K562 (cell line): ENCODE data around the gene LYRM1. TPM values are rescaled to one million over a fixed set of nuclear protein-coding genes. Genes with fewer than 3 reads are reported as not detected.

ENCODE experiments used
- ATAC-seq: fragments of 200-7000 bp; cut with Tn5 transposase; 3 replicates; pipeline ENCODE4 v1.9.1; 2020; ENCODE audit warnings: moderate library complexity
- BruUV-seq: library from RNA; stranded (reverse); fragments of 400-500 nt; replicated peaks from 2 replicates; lab custom pipeline; 2021; lab: Mats Ljungman, UMichigan
- CTCF ChIA-PET: fragments of 300-600 bp; formaldehyde crosslinking; extraction: SDS; loops from one replicate; lab custom pipeline; 2021; ENCODE audit warnings: low intra/inter-chr PET ratio; lab: Yijun Ruan, JAX
- POLR2A ChIA-PET: fragments of 300-600, 350-650 bp; sonication (Branson Sonifier 250); formaldehyde crosslinking; extraction: SDS; loops from one replicate; lab custom pipeline; 2021; ENCODE audit warnings: antibody characterized with exemption, inconsistent platforms; lab: Yijun Ruan, JAX
- DNase-seq, 4 experiments: peaks; one replicate each; pipeline versions ENCODE4 v3.0.0 to v3.0.0-alpha.2; 2011 to 2018; ENCODE audit warnings: low spot score in 3 of 4, mixed read lengths in 3 of 4; ENCODE audit errors: extremely low read depth in 1 of 4
- FAIRE-seq: peaks from 2 replicates; lab custom pipeline; 2011; peaks lifted over from hg19 to GRCh38; lab: Jason Lieb, UNC
- H2AFZ ChIP-seq: 2 replicates; pipeline ENCODE4 v1.6.0; 2011; ENCODE audit warnings: low read depth, low read length, control low read depth, inconsistent platforms
- H3K27ac ChIP-seq: fragments of 200-600 bp; 3 replicates; pipeline ENCODE4 v1.8.0; 2011; ENCODE audit warnings: low read depth, mild to moderate bottlenecking, control low read depth, inconsistent platforms, low read length, moderate library complexity, mixed read lengths; ENCODE audit errors: extremely low read depth
- H3K27me3 ChIP-seq, 2 experiments: fragments of 300-600 bp in 1 of 2; 2 replicates in 1 of 2; 3 replicates in 1 of 2; pipeline versions ENCODE4 v1.6.0 to v1.8.0; 2011; ENCODE audit warnings: inconsistent platforms in 2 of 2, low read length in 2 of 2, mild to moderate bottlenecking in 1 of 2, mixed read lengths in 1 of 2, moderate library complexity in 1 of 2; ENCODE audit not compliant: control insufficient read depth in 2 of 2, insufficient read depth in 2 of 2
- H3K36me3 ChIP-seq: fragments of 300-600 bp; 3 replicates; pipeline ENCODE4 v1.8.0; 2011; ENCODE audit warnings: mild to moderate bottlenecking, low read length, inconsistent platforms; ENCODE audit not compliant: control insufficient read depth, insufficient read depth
- H3K4me1 ChIP-seq, 2 experiments: fragments of 200-600 bp in 1 of 2; replicated peaks in 1 of 2; 2 replicates in 1 of 2; 3 replicates in 1 of 2; pipeline versions ENCODE4 v1.5.1 to v1.8.0; 2011; ENCODE audit warnings: inconsistent platforms in 2 of 2, low read length in 2 of 2, mild to moderate bottlenecking in 1 of 2, mixed read lengths in 1 of 2, moderate library complexity in 1 of 2; ENCODE audit not compliant: control insufficient read depth in 2 of 2, insufficient read depth in 2 of 2
- H3K4me2 ChIP-seq: 2 replicates; pipeline ENCODE4 v1.6.1; 2011; ENCODE audit warnings: low read length, control low read depth, inconsistent platforms, mixed read lengths; ENCODE audit not compliant: insufficient read depth
- H3K4me3 ChIP-seq: fragments of 200-600 bp; sonication (generic), shearing (Covaris generic); 2 replicates; pipeline ENCODE4 v1.5.1; 2016; ENCODE audit warnings: control low read depth, inconsistent platforms
- H3K79me2 ChIP-seq: fragments of 200-600 bp; 3 replicates; pipeline ENCODE4 v1.8.0; 2011; ENCODE audit warnings: low read length, inconsistent platforms; ENCODE audit not compliant: control insufficient read depth, insufficient read depth
- H3K9ac ChIP-seq, 2 experiments: 2 replicates each; pipeline versions ENCODE4 v1.6.0 to v1.6.1; 2011; ENCODE audit warnings: low read depth in 2 of 2, low read length in 2 of 2, control low read depth in 1 of 2, inconsistent platforms in 1 of 2, mild to moderate bottlenecking in 1 of 2, mixed read lengths in 1 of 2; ENCODE audit not compliant: insufficient read depth in 1 of 2
- H3K9me1 ChIP-seq: one replicate; pipeline ENCODE4 v1.6.0; 2011; ENCODE audit warnings: inconsistent platforms, mild to moderate bottlenecking, low read length, moderate library complexity; ENCODE audit not compliant: control insufficient read depth, insufficient read depth
- H3K9me3 ChIP-seq: replicated peaks from 2 replicates; pipeline ENCODE4 v1.5.1; 2011; ENCODE audit warnings: low read depth, low read length, inconsistent platforms; ENCODE audit not compliant: control insufficient read depth, insufficient read depth
- H4K20me1 ChIP-seq: replicated peaks from 2 replicates; pipeline ENCODE4 v1.6.1; 2011; ENCODE audit warnings: low read length, inconsistent platforms, mixed read lengths; ENCODE audit not compliant: control insufficient read depth, insufficient read depth
- CREBBP ChIP-seq: IDR thresholded peaks from one replicate; pipeline ENCODE4 v1.6.1; 2012; ENCODE audit warnings: low read depth, mild to moderate bottlenecking, control low read depth, inconsistent platforms, low read length
- CXXC5 ChIP-seq: fragments of 250-450 bp; sonication (Bioruptor Pico); IDR thresholded peaks from 2 replicates; pipeline ENCODE4 v1.8.0; 2022; ENCODE audit warnings: inconsistent platforms, mild to moderate bottlenecking, moderate library complexity
- FOXA1 ChIP-seq: fragments of 450-650 bp; IDR thresholded peaks from 2 replicates; pipeline ENCODE4 v1.6.1; 2016; ENCODE audit warnings: mild to moderate bottlenecking, borderline replicate concordance
- JUND ChIP-seq, 2 experiments: IDR thresholded peaks; 2 replicates in 1 of 2; 3 replicates in 1 of 2; pipeline ENCODE4 v1.6.1; 2011; ENCODE audit warnings: borderline replicate concordance in 2 of 2, low read depth in 2 of 2, low read length in 2 of 2, improper control_type of control experiment in 1 of 2, missing biosample characterization in 1 of 2, missing genetic modification characterization in 1 of 2, missing genetic modification reagents in 1 of 2
- L3MBTL2 ChIP-seq: fragments of 450-650 bp; IDR thresholded peaks from 2 replicates; pipeline ENCODE4 v1.6.1; 2016; ENCODE audit warnings: mild to moderate bottlenecking, moderate library complexity
- MAFK ChIP-seq: IDR thresholded peaks from 2 replicates; pipeline ENCODE4 v1.6.1; 2011; ENCODE audit warnings: low read length, improper control_type of control experiment
- PYGO2 ChIP-seq: fragments of 450-650 bp; IDR thresholded peaks from 2 replicates; pipeline ENCODE4 v1.6.1; 2016; ENCODE audit warnings: mild to moderate bottlenecking, missing genetic modification characterization, moderate library complexity, missing compliant biosample characterization
- SMARCA5 ChIP-seq: fragments of 450-650 bp; IDR thresholded peaks from 2 replicates; pipeline ENCODE4 v1.6.1; 2016
- TCFL5 ChIP-seq: fragments of 250-450 bp; sonication (Bioruptor Pico); conservative IDR thresholded peaks from 2 replicates; pipeline ENCODE4 v1.6.1; 2021; ENCODE audit warnings: mild to moderate bottlenecking, moderate library complexity, matching md5 sums
- TFE3 ChIP-seq: fragments of 450-650 bp; formaldehyde crosslinking; IDR thresholded peaks from 2 replicates; pipeline ENCODE4 v1.4.0; 2020; ENCODE audit warnings: mild to moderate bottlenecking, mixed read lengths
- ZFP36 ChIP-seq: fragments of 150-350 bp; IDR thresholded peaks from 2 replicates; pipeline ENCODE4 v1.6.1; 2018; ENCODE audit warnings: low read length, low read depth; ENCODE audit not compliant: partially characterized antibody
- ZNF175 ChIP-seq: fragments of 200-800 bp; sonication (Bioruptor generic); IDR thresholded peaks from 2 replicates; pipeline ENCODE4 v1.6.1; 2016; ENCODE audit warnings: low read depth, mild to moderate bottlenecking, missing genetic modification characterization, missing compliant biosample characterization
- ZNF263 ChIP-seq: sonication (generic); formaldehyde crosslinking; IDR thresholded peaks from 2 replicates; pipeline ENCODE4 v1.8.0; 2022; ENCODE audit warnings: mild to moderate bottlenecking, missing genetic modification reagents, borderline replicate concordance
- WGBS: fragments of 100-300 bp; shearing (Covaris generic); methylation state at CpG from one replicate; pipeline ENCODE4 v1.1.6; 2016; ENCODE audit warnings: low coverage, mixed read lengths; ENCODE audit not compliant: insufficient coverage; ENCODE audit errors: missing lambda C conversion rate; 5-methylcytosine and 5-hydroxymethylcytosine counted together
- in situ Hi-C: fragments of 300-500 bp; cut with MboI; formaldehyde crosslinking; loops from 4 replicates; pipeline ENCODE4 v1.15.0; 2018; ENCODE audit warnings: inconsistent platforms, mixed read lengths
- intact Hi-C: fragments of 100-400 bp; cut with micrococcal nuclease; formaldehyde crosslinking; loops from 2 replicates; pipeline ENCODE4 v1.14.2; 2022
- polyA plus RNA-seq, 8 experiments: library from polyadenylated mRNA; depleted of rRNA in 4 of 8; stranded (reverse) in 5 of 8; unstranded in 3 of 8; fragments of >200 nt; fragmentation: Nextera tagmentation in 2 of 8; fragmentation: Illumina TruSeq in 1 of 8; extraction: Ambion mirVana in 2 of 8; extraction: Trizol in 1 of 8; gene quantifications; 2 replicates each; pipeline versions ENCODE4 v1.2.1 to v1.2.3, GENCODE V29; 2011 to 2014; ENCODE audit warnings: inconsistent platforms in 1 of 8, missing spikeins in 1 of 8
- total RNA-seq, 7 experiments: library from RNA; depleted of rRNA in 6 of 7; stranded (reverse); fragments of >200 nt in 6 of 7; fragmentation: Illumina TruSeq in 2 of 7; extraction: Trizol in 2 of 7; gene quantifications; 2 replicates each; pipeline versions ENCODE4 v1.2.1 to v1.2.3, GENCODE V29; 2011 to 2021; ENCODE audit warnings: low replicate concordance in 1 of 7

LYRM1 gene
- total and polyA plus RNA-seq, 9 of the 15 experiments (the other 6 are each of a cell fraction or from before 2014, with no cell fraction given), result 17.5 to 44.1 (median 32.7) TPM

DNA sequence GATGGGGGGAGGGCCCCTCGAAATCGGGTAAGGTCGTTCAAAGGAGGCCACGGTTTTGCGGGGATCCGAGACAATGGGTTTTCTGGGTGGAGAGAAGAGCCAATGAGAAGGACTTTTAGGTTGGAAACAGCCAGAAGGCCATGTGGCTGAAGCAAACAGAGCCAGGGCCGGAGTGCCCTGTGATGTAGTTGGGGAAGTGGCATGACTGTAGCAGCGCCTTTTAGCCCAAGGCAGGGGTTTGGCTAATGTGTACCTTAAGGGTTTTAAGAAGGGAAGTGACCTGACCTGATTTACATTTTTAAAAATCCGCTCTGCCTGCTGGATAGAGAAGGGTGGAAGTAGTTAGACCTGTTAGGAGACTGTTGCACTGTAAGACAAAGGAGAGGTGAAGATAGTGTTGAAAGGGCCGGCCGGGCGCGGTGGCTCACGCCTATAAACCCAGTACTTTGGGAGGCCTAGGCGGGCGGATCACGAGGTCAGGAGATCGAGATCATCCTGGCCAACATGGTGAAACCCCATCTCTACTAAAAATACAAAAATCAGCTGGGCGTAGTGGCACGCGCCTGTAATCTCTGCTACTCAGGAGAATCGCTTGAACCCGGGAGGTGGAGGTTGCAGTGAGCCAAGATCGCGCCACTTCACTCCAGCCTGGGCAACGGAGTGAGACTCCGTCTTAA, 1.0 kb downstream of the LYRM1 start:
- Histone ChIP-seq H3K9ac (peak overlapping the region; percentile 92 to 94), H3K27ac (peak overlapping the region; percentile 92), H3K36me3 (peaks cover 9% of the 10 kb centered on the region; the same call in 1 of the 3 replicates), H3K4me1 (peaks cover 32 to 50% of the 10 kb centered on the region in 2 experiments), H3K4me2 (peak overlapping the region; percentile 91), H3K27me3 (no peaks in the 10 kb centered on the region), H3K79me2 (peaks cover 41% of the 10 kb centered on the region), H3K9me3 (no peaks in the 10 kb centered on the region), H4K20me1 (no peaks in the 10 kb centered on the region), H3K4me3 (peak overlapping the region; percentile 85), H3K9me1 (no peaks in the 10 kb centered on the region), H2AFZ (peak overlapping the region; percentile 92)
- WGBS, result 10% methylated on average over 24 of the region's 27 CpGs
- ATAC-seq, result peak; percentile 10; the same call in 2 of the 3 replicates
- ChIA-PET CTCF (no interaction called here), POLR2A (interaction anchor here (0.7 to 2.0 kb wide), 8 partner anchors 10 to 66 kb away, joined by 3 to 12 read pairs (median 4); no protein-coding TSS in a partner anchor)
- intact Hi-C loops, result loop anchor here (5.0 kb wide), 2 partner anchors 46 to 49 kb away; no protein-coding TSS in a partner anchor
- BruUV-seq, result no TSS peak
- DNase-seq, result peak in 2 of 4 experiments; percentile 25 to 36
- FAIRE-seq, result no peak
- in situ Hi-C loops, result no loop called here
- TF ChIP-seq ZNF175 (CRISPR knock-in tag) (0 out of 2 replicates have a peak, but pooled peaks have one; percentile 12), SMARCA5 (0 out of 2 replicates have a peak, but pooled peaks have one; percentile 20), TFE3 (peak; percentile 35), ZNF263 (CRISPR knock-in tag) (peak; percentile 34; the same call in 1 of the 2 replicates), TCFL5 (CRISPR knock-in tag) (no peak), MAFK (no peak), L3MBTL2 (peak; percentile 31; the same call in 1 of the 2 replicates), JUND (IDR thresholded peaks at IDR 0.05; ENCODE audit: borderline replicate concordance, low read depth, low read length) (no peak), JUND (tag; IDR thresholded peaks at IDR 0.05; ENCODE audit: borderline replicate concordance, low read depth, low read length) (no peak), CREBBP (no peak), FOXA1 (no peak), ZFP36 (no peak), PYGO2 (tag) (no peak), CXXC5 (CRISPR knock-in tag) (0 out of 2 replicates have a peak, but pooled peaks have one; percentile 9)
